Measurements from ENCODE around the gene ASTN1.

DNA sequence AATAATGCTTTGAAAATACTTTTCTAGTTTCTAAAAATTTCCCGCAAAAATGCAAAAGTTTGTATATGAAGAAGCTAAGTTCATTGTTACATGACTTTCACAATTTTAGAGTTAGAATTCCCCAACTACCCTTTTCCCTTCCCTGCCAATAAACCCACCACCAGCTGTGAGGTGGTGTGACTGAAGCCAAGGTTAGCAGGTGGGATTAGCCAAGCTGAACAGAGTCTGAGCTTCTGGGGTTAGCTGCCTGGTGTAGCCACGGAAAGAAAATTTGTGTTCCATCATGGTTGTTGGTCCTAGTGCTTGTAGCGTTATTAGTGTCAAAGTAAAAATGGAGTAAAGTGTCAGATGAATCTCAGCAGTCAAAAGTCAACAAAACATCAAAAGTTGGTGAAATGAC is 110.9 kb downstream of the ASTN1 start:
- TF ChIP-seq, protein P1, sequence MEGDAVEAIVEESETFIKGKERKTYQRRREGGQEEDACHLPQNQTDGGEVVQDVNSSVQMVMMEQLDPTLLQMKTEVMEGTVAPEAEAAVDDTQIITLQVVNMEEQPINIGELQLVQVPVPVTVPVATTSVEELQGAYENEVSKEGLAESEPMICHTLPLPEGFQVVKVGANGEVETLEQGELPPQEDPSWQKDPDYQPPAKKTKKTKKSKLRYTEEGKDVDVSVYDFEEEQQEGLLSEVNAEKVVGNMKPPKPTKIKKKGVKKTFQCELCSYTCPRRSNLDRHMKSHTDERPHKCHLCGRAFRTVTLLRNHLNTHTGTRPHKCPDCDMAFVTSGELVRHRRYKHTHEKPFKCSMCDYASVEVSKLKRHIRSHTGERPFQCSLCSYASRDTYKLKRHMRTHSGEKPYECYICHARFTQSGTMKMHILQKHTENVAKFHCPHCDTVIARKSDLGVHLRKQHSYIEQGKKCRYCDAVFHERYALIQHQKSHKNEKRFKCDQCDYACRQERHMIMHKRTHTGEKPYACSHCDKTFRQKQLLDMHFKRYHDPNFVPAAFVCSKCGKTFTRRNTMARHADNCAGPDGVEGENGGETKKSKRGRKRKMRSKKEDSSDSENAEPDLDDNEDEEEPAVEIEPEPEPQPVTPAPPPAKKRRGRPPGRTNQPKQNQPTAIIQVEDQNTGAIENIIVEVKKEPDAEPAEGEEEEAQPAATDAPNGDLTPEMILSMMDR (conservative IDR thresholded peaks at IDR 0.05): no peak
- no peak for TF ChIP-seq EZH2 (IDR thresholded peaks at IDR 0.05; ENCODE audit: low read depth)
